SK-N-MC (cell line): ENCODE data around the gene WNT7A.

Experiments used
- DNase-seq: peaks from one replicate; pipeline ENCODE4 v3.0.0-alpha.2; 2011; ENCODE audit warnings: low read depth, low spot score
- H3K27ac ChIP-seq: fragments of 200-600 bp; sonication (generic); 2 replicates; pipeline ENCODE4 v1.5.1; 2016; ENCODE audit warnings: mixed run types
- H3K36me3 ChIP-seq: fragments of 200-600 bp; sonication (generic); 2 replicates; pipeline ENCODE4 v1.6.1; 2017; ENCODE audit warnings: antibody characterized with exemption, low read length, mixed read lengths; ENCODE audit not compliant: insufficient read depth
- H3K4me3 ChIP-seq: fragments of 200-600 bp; sonication (generic); 2 replicates; pipeline ENCODE4 v1.5.1; 2016
- H3K9ac ChIP-seq: fragments of 200-600 bp; sonication (generic); 2 replicates; pipeline ENCODE4 v1.8.0; 2017; ENCODE audit warnings: mixed run types, mixed read lengths; ENCODE audit not compliant: insufficient read length
- H3K9me3 ChIP-seq: fragments of 200-600 bp; sonication (generic); 2 replicates; pipeline ENCODE4 v1.6.1; 2017; ENCODE audit warnings: low read depth, mild to moderate bottlenecking, antibody characterized with exemption, low read length, moderate library complexity, mixed read lengths
- EZH2 ChIP-seq: fragments of 200-600 bp; sonication (generic); IDR thresholded peaks from one replicate; pipeline ENCODE4 v1.6.1; 2017; ENCODE audit warnings: antibody characterized with exemption
- FOXP2 ChIP-seq: optimal IDR thresholded peaks from 2 replicates; pipeline ENCODE3; 2011; ENCODE audit warnings: mild to moderate bottlenecking, moderate library complexity; ENCODE audit not compliant: insufficient read depth; ENCODE audit errors: extremely low read length, control extremely low read depth
- POLR2AphosphoS5 ChIP-seq: IDR thresholded peaks from 2 replicates; pipeline ENCODE4 v1.6.1; 2012; ENCODE audit warnings: mild to moderate bottlenecking, low read depth, low read length, borderline replicate concordance

WNT7A gene

DNA sequence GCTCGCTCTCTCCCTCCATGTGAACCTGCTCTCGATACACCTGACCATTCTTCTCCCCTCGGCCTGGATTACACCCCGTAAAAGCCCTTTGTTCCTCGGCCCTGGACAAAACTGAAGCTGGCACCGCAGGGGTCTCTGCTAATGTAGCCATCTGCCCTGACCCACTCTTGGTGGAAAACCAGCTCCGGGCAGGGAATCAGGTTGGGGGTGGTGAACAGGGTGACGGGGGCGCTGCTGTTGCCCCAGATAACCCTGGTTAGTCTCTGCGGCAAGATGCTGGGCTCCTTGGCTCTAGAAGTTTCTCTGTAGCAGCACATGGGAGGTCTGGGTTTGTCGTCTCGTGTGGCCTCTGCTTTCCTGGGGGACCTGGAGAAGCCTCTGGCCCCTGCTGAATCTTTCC is 86.4 kb downstream of the WNT7A start:
- H3K4me3 ChIP-seq, result no peak overlapping the region
- no peaks in the 10 kb centered on the region for H3K36me3 ChIP-seq
- no peak for TF ChIP-seq EZH2
- no peak for TF ChIP-seq FOXP2
- TF ChIP-seq POLR2AphosphoS5, result no peak
- H3K9me3 ChIP-seq, result no peaks in the 10 kb centered on the region
- no peak overlapping the region for H3K27ac ChIP-seq
- DNase-seq, result no peak
- H3K9ac ChIP-seq, result no peak overlapping the region

DNA sequence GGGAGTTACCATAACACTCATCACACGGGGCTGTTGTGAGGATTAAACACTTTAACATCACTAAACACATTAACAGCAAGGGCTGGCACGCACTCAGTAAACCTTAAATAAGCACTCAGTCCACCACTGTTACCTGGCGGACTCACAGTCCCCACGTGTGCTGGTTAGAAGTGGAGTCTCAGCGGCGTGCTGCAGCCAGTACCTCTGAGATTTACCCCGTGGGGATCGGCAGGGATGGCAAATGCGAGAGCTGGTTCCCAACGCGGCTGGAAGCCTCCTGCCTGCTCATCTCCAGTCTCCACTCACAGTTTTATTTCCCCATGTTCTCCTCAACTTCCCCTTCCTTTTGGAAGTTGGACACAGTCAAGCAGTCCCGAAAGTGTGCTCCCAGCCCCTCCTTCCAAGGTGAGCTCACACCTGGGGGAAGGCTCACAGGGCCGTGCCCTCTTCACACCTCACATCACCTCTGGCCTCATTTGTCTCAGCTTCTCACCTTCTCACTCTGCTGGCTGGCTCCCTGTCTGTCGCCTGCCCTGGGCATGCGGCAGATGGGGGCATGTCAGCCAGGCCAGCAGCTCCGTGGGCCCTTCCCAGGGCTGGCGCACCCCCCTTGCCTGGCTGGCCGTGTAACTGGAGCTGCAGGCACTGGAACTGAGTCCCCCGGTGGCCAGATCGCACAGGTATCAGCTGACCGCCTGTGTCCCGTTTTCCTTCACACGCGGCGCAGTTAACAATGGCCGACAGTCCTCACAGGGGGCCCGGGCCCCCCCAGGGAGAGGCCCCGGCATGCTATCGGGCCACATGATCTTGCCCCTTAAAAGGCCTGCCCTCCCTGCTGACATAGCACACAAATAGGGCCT is 87.1 kb downstream of the WNT7A start:
- H3K9ac ChIP-seq, result no peak overlapping the region
- H3K36me3 ChIP-seq, result no peaks in the 10 kb centered on the region
- no peak for DNase-seq
- no peak overlapping the region for H3K27ac ChIP-seq
- H3K4me3 ChIP-seq, result no peak overlapping the region
- H3K9me3 ChIP-seq, result no peaks in the 10 kb centered on the region
- no peak for TF ChIP-seq EZH2
- no peak for TF ChIP-seq FOXP2
- no peak for TF ChIP-seq POLR2AphosphoS5

DNA sequence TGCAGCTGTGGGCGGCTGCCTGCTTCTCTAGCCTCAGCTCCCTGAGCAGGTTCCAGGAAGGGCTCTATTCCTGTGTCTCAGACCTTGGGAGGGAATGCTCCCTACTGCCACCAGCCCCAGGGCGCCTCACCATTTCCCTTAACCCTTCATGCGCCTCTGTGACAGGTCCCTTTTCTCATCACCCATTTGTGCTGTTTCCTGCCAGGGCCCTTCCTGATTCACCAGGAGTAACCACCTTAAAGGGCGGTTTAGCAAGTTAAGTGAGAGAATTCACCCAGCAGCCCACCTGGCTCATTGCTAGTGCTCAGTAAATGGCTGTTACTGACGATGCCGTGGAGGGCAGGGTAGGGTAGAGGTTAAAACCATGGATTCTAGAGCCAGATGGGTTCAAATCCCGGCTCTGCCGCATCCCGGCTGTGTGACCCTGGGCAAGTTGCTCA is 87.8 kb downstream of the WNT7A start:
- Histone ChIP-seq H3K9ac (no peak overlapping the region), H3K4me3 (no peak overlapping the region), H3K27ac (no peak overlapping the region), H3K36me3 (no peaks in the 10 kb centered on the region), H3K9me3 (no peaks in the 10 kb centered on the region)
- no peak for DNase-seq
- TF ChIP-seq EZH2, result no peak
- TF ChIP-seq FOXP2, result no peak
- no peak for TF ChIP-seq POLR2AphosphoS5

DNA sequence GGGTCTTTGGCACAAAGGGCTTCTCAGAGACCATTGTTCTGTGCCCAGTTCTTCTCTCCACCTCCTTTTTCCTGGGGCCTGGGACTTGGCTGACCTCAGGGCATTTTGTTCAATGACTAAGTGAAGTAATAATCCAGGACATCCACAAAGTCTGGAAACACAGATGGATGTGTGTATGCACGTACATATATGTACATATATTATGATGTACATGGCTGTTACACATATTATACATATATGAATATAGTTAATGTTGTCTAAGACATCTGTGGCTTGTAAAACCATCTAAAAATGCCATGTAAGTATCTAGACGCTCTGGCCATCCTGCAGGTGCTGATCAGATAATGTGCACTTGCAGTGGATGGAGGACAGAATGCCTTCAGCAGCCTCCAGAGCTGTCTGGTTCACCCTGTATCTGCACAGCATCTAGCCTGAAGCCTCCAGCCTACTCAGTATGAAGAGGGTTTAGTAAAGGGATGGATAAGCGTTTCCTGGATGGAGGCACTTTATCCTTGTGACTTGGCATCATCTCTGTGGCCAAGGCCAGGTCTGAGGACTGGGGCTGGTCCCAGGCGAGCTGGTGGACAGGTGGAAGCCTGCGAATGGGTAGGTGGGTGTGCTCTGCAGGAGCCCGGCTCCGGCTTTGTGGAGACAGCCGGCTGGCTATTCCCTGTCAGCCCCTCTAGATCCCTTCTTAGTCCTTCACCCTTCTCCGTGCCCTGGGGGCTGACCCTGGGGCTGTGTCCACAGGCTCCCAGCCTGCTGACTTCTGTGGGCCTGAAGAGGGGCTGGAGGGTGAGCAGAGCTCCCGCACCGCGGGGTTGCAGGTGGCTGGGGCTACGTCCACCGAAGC is 88.4 kb downstream of the WNT7A start:
- H3K36me3 ChIP-seq, result no peaks in the 10 kb centered on the region
- no peak overlapping the region for H3K9ac ChIP-seq
- H3K27ac ChIP-seq, result no peak overlapping the region
- no peak for DNase-seq
- TF ChIP-seq EZH2 (no peak), POLR2AphosphoS5 (no peak), FOXP2 (no peak)
- no peaks in the 10 kb centered on the region for H3K9me3 ChIP-seq
- H3K4me3 ChIP-seq, result no peak overlapping the region

DNA sequence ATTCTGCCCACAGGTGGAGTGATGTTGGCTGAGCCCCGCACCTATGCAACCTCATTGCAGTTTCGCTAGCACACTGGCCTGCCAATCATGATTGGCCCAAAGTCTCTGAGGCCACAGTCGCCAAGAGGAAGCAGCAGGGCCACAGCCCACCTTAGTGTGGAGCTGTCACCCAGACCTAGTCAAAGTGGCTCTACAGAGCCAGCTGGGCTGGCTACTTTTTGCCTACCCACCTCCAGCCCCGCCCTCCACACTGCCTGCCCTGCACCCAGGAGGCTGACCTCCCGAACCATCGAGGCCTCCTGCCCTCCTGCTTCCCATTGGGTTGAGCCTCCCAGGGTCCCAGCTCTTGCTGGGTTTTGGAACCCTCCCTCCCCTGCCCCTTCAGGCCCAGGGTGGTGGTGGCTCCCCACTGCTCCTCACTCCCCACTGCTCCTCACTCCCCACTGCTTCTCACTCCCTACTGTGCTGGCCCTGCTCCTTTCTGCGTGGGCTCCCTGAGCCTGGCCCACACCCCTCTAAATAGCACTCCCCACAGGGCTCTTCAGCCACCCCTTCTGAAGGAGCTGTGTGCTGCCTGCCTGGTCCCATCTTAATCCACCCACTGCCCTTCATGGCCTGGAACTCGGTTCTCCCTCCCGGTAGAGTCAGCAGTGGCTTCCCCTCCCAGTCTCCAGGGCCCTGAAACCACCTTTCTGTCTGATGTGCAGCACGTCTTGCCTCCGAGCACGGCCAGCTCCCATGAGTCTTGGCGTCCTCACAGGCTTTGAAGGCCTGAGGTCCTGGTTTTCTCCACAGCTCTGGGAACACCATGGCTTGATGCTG is 89.3 kb downstream of the WNT7A start:
- no peak for TF ChIP-seq POLR2AphosphoS5
- Histone ChIP-seq H3K4me3 (no peak overlapping the region), H3K9ac (no peak overlapping the region), H3K27ac (no peak overlapping the region), H3K9me3 (no peaks in the 10 kb centered on the region), H3K36me3 (no peaks in the 10 kb centered on the region)
- DNase-seq, result no peak

DNA sequence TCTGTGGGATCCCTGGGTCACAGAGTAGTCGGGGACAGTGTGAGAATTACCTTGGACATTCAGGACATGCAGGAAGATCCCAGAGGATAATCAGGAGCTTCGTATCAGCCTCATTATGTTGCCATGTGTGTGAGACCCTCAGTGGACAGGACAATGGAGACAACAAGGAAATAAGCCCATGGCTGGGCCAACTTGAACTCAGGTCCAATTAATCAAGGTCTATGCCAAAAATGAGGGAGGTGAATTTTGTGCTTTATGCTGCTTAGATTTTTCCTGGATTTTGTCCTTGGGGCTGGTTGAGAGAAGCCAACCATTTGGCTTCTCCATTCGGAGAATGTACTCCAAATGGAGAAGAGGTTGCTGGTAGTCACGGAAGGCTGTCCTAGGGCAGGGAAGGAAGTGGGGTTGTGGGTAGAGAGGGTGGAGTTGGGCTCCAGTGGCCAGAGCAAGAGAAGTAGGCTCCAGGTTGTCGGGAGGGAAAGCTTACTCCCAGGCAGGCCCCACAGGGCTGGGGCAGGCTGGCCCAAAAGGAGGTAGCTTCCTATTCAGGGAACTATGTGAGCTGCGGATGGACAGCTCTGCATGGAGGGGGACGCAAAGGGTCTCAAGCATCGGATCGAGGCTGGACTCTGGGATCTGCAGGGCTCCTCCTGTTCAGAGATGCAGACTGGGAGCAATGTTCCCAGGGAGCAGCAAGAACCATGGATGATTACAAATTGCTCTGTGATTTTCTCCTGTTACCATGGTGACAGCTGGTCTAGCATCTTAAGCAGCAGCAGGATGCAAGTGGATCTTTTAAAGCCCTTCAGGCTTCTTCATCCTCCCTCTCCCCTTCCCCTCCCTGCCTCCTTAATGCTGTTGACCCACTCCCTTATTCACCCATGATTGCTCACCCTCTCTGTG is 91.1 kb downstream of the WNT7A start:
- TF ChIP-seq POLR2AphosphoS5 (no peak), FOXP2 (no peak), EZH2 (no peak)
- Histone ChIP-seq H3K27ac (no peak overlapping the region), H3K9ac (no peak overlapping the region), H3K9me3 (no peaks in the 10 kb centered on the region), H3K36me3 (no peaks in the 10 kb centered on the region), H3K4me3 (no peak overlapping the region)
- DNase-seq, result no peak

DNA sequence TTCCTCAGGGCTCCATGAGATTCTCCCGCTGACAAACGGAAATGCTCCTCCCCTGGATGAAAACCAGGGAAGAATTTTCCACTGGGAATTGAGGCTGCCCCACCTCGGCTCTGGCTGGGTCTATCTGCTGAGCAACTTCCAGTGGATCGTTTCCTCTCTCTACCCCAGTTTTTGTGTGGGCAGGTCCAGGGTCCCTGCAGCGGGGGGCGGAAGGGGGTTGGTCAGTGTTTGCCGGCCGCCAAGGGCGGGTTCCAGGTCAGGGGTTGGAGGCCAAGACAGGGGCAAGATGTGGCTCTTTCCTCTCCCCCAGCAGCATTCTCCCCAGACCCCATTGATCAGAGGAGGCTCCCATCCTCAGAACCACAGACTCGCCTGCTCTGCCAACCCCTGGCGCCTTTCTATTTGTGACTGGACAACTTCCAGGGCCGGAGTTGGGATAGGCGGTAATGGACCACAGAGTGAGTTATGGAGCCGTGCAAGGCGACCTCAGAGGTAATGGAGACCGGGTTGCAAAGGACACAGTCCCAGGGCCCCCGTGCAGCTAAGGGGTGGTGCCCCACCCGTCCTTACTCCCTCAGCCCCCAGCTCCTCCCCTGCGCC is 92.2 kb downstream of the WNT7A start:
- no peak overlapping the region for H3K4me3 ChIP-seq
- H3K27ac ChIP-seq, result no peak overlapping the region
- no peaks in the 10 kb centered on the region for H3K36me3 ChIP-seq
- DNase-seq, result no peak
- TF ChIP-seq POLR2AphosphoS5, result no peak
- TF ChIP-seq EZH2, result no peak
- no peak for TF ChIP-seq FOXP2
- H3K9ac ChIP-seq, result no peak overlapping the region
- no peaks in the 10 kb centered on the region for H3K9me3 ChIP-seq
